ENCODE measurements around the gene MYB. TPM values are rescaled to one million over a fixed set of nuclear protein-coding genes. Genes with fewer than 3 reads are reported as not detected.

MYB gene
- total and polyA plus RNA-seq, 2 donors (not counting 1 experiment from before 2014, with no cell fraction given): under 0.01 to 0.16 TPM

DNA sequence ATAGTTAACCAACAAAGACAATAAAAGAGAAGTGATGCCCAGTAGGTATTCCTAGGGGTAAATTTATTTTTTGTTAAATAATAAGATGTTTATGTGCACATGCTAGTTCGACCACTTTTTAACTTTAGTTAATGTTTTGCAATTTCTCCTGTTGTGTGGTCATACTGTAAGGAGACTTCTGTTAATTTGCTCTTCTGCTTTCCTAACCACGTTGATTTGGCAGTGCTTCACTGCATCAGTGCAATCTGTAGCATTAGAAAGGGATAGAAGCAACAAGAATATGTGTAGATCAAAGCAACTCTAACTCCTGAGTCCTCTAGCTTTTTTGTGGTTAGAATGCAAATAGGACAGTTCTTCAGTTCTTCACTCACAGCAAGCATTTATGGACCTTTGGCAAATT lies 13.9 kb downstream of the MYB start:
- H3K36me3 ChIP-seq (ENCODE audit: control insufficient read depth, insufficient read depth, low read length): no peaks in the 10 kb centered on the region
- no peaks in the 10 kb centered on the region for H4K20me1 ChIP-seq (ENCODE audit: control insufficient read depth, extremely low read depth, insufficient read depth, low read length)
- no peaks in the 10 kb centered on the region for H3K4me1 ChIP-seq (ENCODE audit: control insufficient read depth, extremely low read depth, insufficient read depth, low read length)
- H3K27me3 ChIP-seq (ENCODE audit: control insufficient read depth, insufficient read depth, low read length): no peaks in the 10 kb centered on the region
- H3K9me3 ChIP-seq (ENCODE audit: control insufficient read depth, insufficient read depth, low read depth, low read length): no peaks in the 10 kb centered on the region
- H3K9ac ChIP-seq (ENCODE audit: insufficient read depth, low read length): no peak overlapping the region
- H3K27ac ChIP-seq (ENCODE audit: insufficient read depth, low read length): no peak overlapping the region
- no peaks in the 10 kb centered on the region for H3K79me2 ChIP-seq (ENCODE audit: control insufficient read depth, insufficient read depth, low read length)
- no peak for DNase-seq (ENCODE audit: low read depth in 2 of 2)
- no peak overlapping the region for H3K4me3 ChIP-seq (replicated peaks in 1 of 4; ENCODE audit: control extremely low read depth in 1 of 4, insufficient read depth in 1 of 4, low read depth in 3 of 4, low read length in 4 of 4)
- TF ChIP-seq, protein P1, sequence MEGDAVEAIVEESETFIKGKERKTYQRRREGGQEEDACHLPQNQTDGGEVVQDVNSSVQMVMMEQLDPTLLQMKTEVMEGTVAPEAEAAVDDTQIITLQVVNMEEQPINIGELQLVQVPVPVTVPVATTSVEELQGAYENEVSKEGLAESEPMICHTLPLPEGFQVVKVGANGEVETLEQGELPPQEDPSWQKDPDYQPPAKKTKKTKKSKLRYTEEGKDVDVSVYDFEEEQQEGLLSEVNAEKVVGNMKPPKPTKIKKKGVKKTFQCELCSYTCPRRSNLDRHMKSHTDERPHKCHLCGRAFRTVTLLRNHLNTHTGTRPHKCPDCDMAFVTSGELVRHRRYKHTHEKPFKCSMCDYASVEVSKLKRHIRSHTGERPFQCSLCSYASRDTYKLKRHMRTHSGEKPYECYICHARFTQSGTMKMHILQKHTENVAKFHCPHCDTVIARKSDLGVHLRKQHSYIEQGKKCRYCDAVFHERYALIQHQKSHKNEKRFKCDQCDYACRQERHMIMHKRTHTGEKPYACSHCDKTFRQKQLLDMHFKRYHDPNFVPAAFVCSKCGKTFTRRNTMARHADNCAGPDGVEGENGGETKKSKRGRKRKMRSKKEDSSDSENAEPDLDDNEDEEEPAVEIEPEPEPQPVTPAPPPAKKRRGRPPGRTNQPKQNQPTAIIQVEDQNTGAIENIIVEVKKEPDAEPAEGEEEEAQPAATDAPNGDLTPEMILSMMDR (conservative IDR thresholded peaks at IDR 0.05 in 1 of 2, IDR thresholded peaks at IDR 0.05 in 1 of 2; ENCODE audit: low read depth in 1 of 2, low read length in 2 of 2): no peak
- TF ChIP-seq EZH2 (IDR thresholded peaks at IDR 0.05; ENCODE audit: low read length, missing control alignments): no peak
- H3K4me2 ChIP-seq (ENCODE audit: extremely low read depth, insufficient read depth, low read length): no peak overlapping the region
- H2AFZ ChIP-seq (ENCODE audit: low read length): no peak overlapping the region

DNA sequence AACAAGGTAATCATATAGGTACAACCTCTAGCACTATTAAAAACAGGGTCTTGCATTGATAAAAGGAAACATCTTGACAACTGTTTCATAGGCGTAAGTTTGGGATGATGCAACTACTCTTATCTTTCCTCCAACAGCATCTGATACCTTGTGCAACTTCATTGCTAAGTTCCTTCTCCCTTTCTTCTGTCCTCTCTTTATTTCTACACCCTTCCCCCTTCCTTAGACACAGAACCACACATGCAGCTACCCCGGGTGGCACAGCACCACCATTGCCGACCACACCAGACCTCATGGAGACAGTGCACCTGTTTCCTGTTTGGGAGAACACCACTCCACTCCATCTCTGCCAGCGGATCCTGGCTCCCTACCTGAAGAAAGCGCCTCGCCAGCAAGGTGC lies 14.4 kb downstream of the MYB start:
- no peaks in the 10 kb centered on the region for H3K4me1 ChIP-seq (ENCODE audit: control insufficient read depth, extremely low read depth, insufficient read depth, low read length)
- DNase-seq (ENCODE audit: low read depth in 2 of 2): no peak
- no peaks in the 10 kb centered on the region for H3K9me3 ChIP-seq (ENCODE audit: control insufficient read depth, insufficient read depth, low read depth, low read length)
- no peak overlapping the region for H3K4me2 ChIP-seq (ENCODE audit: extremely low read depth, insufficient read depth, low read length)
- no peaks in the 10 kb centered on the region for H3K36me3 ChIP-seq (ENCODE audit: control insufficient read depth, insufficient read depth, low read length)
- no peaks in the 10 kb centered on the region for H3K79me2 ChIP-seq (ENCODE audit: control insufficient read depth, insufficient read depth, low read length)
- H4K20me1 ChIP-seq (ENCODE audit: control insufficient read depth, extremely low read depth, insufficient read depth, low read length): no peaks in the 10 kb centered on the region
- TF ChIP-seq, protein P1 (conservative IDR thresholded peaks at IDR 0.05 in 1 of 2, IDR thresholded peaks at IDR 0.05 in 1 of 2; ENCODE audit: low read depth in 1 of 2, low read length in 2 of 2): no peak
- TF ChIP-seq EZH2 (IDR thresholded peaks at IDR 0.05; ENCODE audit: low read length, missing control alignments): no peak
- no peak overlapping the region for H3K9ac ChIP-seq (ENCODE audit: insufficient read depth, low read length)
- no peak overlapping the region for H3K27ac ChIP-seq (ENCODE audit: insufficient read depth, low read length)
- H3K4me3 ChIP-seq (replicated peaks in 1 of 4; ENCODE audit: control extremely low read depth in 1 of 4, insufficient read depth in 1 of 4, low read depth in 3 of 4, low read length in 4 of 4): no peak overlapping the region
- H2AFZ ChIP-seq (ENCODE audit: low read length): no peak overlapping the region
- no peaks in the 10 kb centered on the region for H3K27me3 ChIP-seq (ENCODE audit: control insufficient read depth, insufficient read depth, low read length)

DNA sequence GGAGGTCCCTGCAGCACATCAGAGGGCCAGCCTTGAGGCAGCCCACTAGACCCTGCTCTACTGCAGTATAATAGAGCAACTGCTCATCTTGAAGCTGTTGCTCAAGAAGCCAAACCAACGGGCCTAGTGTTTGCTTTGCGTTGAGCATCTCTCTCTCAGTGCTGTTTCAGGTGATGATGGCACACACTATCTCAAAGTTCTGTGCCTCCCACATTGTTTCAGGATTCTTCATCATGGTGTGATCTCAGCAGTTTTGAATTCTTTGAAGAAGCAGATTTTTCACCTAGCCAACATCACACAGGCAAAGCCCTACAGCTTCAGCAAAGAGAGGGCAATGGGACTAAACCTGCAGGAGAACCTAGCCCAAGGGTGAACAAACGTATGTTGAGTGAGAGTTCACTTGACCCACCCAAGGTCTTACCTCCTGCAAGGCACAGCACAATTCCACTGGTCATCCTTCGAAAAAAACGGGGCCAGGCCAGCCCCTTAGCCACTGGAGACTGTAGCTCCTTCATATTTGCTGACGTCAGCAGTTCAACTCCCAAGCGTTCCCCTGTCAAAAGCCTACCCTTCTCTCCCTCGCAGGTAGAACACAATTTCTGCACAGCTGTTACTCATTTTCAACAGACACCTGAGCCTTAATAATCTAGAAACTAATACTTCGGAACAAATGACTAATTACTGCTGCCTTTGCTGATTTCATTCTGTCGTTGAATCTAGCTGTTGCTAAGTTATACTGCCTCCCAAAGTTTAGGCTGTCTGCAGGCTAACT lies 15.8 kb downstream of the MYB start:
- no peak for DNase-seq (ENCODE audit: low read depth in 2 of 2)
- H3K27ac ChIP-seq (ENCODE audit: insufficient read depth, low read length): no peak overlapping the region
- TF ChIP-seq, protein P1 (conservative IDR thresholded peaks at IDR 0.05 in 1 of 2, IDR thresholded peaks at IDR 0.05 in 1 of 2; ENCODE audit: low read depth in 1 of 2, low read length in 2 of 2): no peak
- no peak for TF ChIP-seq EZH2 (IDR thresholded peaks at IDR 0.05; ENCODE audit: low read length, missing control alignments)
- no peaks in the 10 kb centered on the region for H3K9me3 ChIP-seq (ENCODE audit: control insufficient read depth, insufficient read depth, low read depth, low read length)
- no peaks in the 10 kb centered on the region for H4K20me1 ChIP-seq (ENCODE audit: control insufficient read depth, extremely low read depth, insufficient read depth, low read length)
- no peak overlapping the region for H3K9ac ChIP-seq (ENCODE audit: insufficient read depth, low read length)
- H3K79me2 ChIP-seq (ENCODE audit: control insufficient read depth, insufficient read depth, low read length): no peaks in the 10 kb centered on the region
- no peaks in the 10 kb centered on the region for H3K36me3 ChIP-seq (ENCODE audit: control insufficient read depth, insufficient read depth, low read length)
- H3K4me1 ChIP-seq (ENCODE audit: control insufficient read depth, extremely low read depth, insufficient read depth, low read length): no peaks in the 10 kb centered on the region
- no peak overlapping the region for H2AFZ ChIP-seq (ENCODE audit: low read length)
- H3K4me2 ChIP-seq (ENCODE audit: extremely low read depth, insufficient read depth, low read length): no peak overlapping the region
- no peak overlapping the region for H3K4me3 ChIP-seq (replicated peaks in 1 of 4; ENCODE audit: control extremely low read depth in 1 of 4, insufficient read depth in 1 of 4, low read depth in 3 of 4, low read length in 4 of 4)
- no peaks in the 10 kb centered on the region for H3K27me3 ChIP-seq (ENCODE audit: control insufficient read depth, insufficient read depth, low read length)

All from fibroblast of lung (primary cell).